Measurements from ENCODE around the gene MYO19.
"Not testable (repeated sequence)": the region's sequence is repeated elsewhere in the genome, so short reads cannot be mapped to it uniquely, and the experiment has no call there.

MYO19 gene

DNA sequence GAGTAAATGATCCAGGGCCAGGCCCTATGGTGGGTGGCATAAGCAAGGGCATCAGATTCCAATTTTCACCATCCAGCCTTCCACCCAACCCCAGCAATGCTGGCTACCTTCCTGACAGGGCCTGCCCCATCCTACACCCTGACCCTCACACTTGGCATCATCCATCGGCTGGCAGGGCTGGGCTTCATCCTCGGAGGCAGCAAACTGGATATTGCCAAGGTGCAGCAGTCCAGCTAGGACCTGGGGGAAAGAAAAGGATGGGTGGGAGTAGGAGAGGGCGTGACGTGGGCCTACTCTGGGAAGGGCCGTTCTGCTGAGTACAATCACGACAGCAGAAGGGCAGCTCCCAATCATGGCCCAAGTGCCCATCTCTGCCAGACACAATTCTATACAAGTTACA is 23.5 kb downstream of the MYO19 start:
- Histone ChIP-seq H3K4me1 (ENCODE audit: control insufficient read depth, low read length) (no peaks in the 10 kb centered on the region), H3K27me3 (ENCODE audit: control insufficient read depth, low read length) (no peaks in the 10 kb centered on the region), H3K79me2 (ENCODE audit: control insufficient read depth, low read length) (no peaks in the 10 kb centered on the region), H3K4me2 (ENCODE audit: low read length) (no peak overlapping the region), H3K9me2 (replicated peaks; ENCODE audit: control insufficient read depth, low read length) (no peaks in the 10 kb centered on the region), H4K20me1 (ENCODE audit: control insufficient read depth, insufficient read depth, low read depth, low read length) (no peaks in the 10 kb centered on the region), H3K36me3 (ENCODE audit: control insufficient read depth, low read length) (peaks cover 93% of the 10 kb centered on the region), H3K4me3 (ENCODE audit: low read length) (no peak overlapping the region), H3F3A (ENCODE audit: control insufficient read depth, insufficient read depth) (no peaks in the 10 kb centered on the region), H3K27ac (ENCODE audit: low read depth, low read length) (no peak overlapping the region), H3K9me3 (ENCODE audit: control insufficient read depth, insufficient read depth, low read length) (no peaks in the 10 kb centered on the region)
- TF ChIP-seq, protein P1, sequence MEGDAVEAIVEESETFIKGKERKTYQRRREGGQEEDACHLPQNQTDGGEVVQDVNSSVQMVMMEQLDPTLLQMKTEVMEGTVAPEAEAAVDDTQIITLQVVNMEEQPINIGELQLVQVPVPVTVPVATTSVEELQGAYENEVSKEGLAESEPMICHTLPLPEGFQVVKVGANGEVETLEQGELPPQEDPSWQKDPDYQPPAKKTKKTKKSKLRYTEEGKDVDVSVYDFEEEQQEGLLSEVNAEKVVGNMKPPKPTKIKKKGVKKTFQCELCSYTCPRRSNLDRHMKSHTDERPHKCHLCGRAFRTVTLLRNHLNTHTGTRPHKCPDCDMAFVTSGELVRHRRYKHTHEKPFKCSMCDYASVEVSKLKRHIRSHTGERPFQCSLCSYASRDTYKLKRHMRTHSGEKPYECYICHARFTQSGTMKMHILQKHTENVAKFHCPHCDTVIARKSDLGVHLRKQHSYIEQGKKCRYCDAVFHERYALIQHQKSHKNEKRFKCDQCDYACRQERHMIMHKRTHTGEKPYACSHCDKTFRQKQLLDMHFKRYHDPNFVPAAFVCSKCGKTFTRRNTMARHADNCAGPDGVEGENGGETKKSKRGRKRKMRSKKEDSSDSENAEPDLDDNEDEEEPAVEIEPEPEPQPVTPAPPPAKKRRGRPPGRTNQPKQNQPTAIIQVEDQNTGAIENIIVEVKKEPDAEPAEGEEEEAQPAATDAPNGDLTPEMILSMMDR (IDR thresholded peaks at IDR 0.05; ENCODE audit: low read depth, low read length, poor library complexity, severe bottlenecking), result no peak
- TF ChIP-seq EZH2phosphoT487 (IDR thresholded peaks at IDR 0.05; ENCODE audit: borderline replicate concordance, low read length), result no peak

DNA sequence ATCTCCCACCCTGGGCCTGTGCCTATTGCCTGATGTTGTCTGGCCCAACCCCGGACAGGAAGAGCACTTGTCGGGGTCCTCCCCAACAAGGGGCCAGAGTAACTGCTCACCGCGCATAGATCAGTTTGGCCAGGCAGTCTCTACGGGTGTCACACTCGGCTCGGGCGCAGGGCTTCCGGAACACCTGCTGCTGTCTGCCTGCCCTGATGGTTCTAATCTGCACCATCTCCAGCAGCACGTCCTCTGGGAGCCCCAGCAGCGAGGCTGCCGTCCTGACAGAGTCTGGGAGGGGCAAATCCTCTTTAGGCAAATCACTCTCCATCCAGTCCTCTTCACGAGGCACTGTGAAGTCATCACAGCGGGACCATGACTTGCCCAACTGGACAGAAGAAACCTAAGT is 24.0 kb downstream of the MYO19 start:
- H3K9me3 ChIP-seq (ENCODE audit: control insufficient read depth, insufficient read depth, low read length), result no peaks in the 10 kb centered on the region
- H3K27me3 ChIP-seq (ENCODE audit: control insufficient read depth, low read length), result no peaks in the 10 kb centered on the region
- H3K79me2 ChIP-seq (ENCODE audit: control insufficient read depth, low read length), result no peaks in the 10 kb centered on the region
- no peak for TF ChIP-seq EZH2phosphoT487 (IDR thresholded peaks at IDR 0.05; ENCODE audit: borderline replicate concordance, low read length)
- TF ChIP-seq, protein P1 (IDR thresholded peaks at IDR 0.05; ENCODE audit: low read depth, low read length, poor library complexity, severe bottlenecking), result no peak
- no peaks in the 10 kb centered on the region for H4K20me1 ChIP-seq (ENCODE audit: control insufficient read depth, insufficient read depth, low read depth, low read length)
- no peak overlapping the region for H3K4me2 ChIP-seq (ENCODE audit: low read length)
- no peak overlapping the region for H3K4me3 ChIP-seq (ENCODE audit: low read length)
- no peak overlapping the region for H3K27ac ChIP-seq (ENCODE audit: low read depth, low read length)
- no peaks in the 10 kb centered on the region for H3K4me1 ChIP-seq (ENCODE audit: control insufficient read depth, low read length)
- H3K36me3 ChIP-seq (ENCODE audit: control insufficient read depth, low read length), result peaks cover 95% of the 10 kb centered on the region
- no peaks in the 10 kb centered on the region for H3F3A ChIP-seq (ENCODE audit: control insufficient read depth, insufficient read depth)
- no peaks in the 10 kb centered on the region for H3K9me2 ChIP-seq (replicated peaks; ENCODE audit: control insufficient read depth, low read length)

DNA sequence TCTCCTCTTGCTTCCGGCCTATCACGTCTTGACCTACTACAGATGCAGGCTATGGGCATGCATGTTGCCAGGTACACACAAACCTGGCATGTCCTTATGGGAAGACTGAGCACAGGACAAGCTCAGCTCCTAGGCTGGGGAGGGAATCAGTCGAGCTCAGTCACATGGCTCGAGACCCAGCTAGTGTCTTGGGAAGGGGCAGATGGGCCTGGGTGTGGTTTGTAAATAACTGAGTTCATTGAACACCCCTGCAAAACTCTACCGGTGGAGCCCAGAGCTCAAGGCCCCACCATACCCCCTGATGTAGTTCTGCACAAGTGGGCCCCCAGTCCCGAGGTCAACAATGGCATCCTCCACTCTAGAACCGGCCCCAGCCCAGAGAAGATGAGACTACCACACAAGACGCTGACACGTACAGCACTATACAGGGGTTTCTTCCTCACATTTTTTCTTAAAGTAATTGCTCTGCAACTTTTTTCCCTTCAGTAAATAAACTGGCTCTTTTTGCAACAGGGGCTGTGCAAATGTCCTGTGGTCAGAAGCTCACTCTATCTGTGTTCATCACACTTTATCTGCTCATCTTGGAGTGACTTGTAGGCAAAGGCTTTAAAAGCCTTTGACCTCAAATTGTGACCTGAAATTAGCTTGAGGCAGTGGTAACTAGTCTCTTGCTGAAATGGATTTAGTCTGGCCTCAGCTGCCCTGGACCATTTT is 25.2 kb downstream of the MYO19 start:
- no peak overlapping the region for H3K4me3 ChIP-seq (ENCODE audit: low read length)
- TF ChIP-seq, protein P1 (IDR thresholded peaks at IDR 0.05; ENCODE audit: low read depth, low read length, poor library complexity, severe bottlenecking), result no peak
- TF ChIP-seq EZH2phosphoT487 (IDR thresholded peaks at IDR 0.05; ENCODE audit: borderline replicate concordance, low read length), result no peak
- no peaks in the 10 kb centered on the region for H3F3A ChIP-seq (ENCODE audit: control insufficient read depth, insufficient read depth)
- no peaks in the 10 kb centered on the region for H3K9me3 ChIP-seq (ENCODE audit: control insufficient read depth, insufficient read depth, low read length)
- no peaks in the 10 kb centered on the region for H3K9me2 ChIP-seq (replicated peaks; ENCODE audit: control insufficient read depth, low read length)
- H3K36me3 ChIP-seq (ENCODE audit: control insufficient read depth, low read length), result peaks cover 92% of the 10 kb centered on the region
- H3K27ac ChIP-seq (ENCODE audit: low read depth, low read length), result no peak overlapping the region
- no peaks in the 10 kb centered on the region for H3K79me2 ChIP-seq (ENCODE audit: control insufficient read depth, low read length)
- H3K4me1 ChIP-seq (ENCODE audit: control insufficient read depth, low read length), result no peaks in the 10 kb centered on the region
- no peak overlapping the region for H3K4me2 ChIP-seq (ENCODE audit: low read length)
- no peaks in the 10 kb centered on the region for H3K27me3 ChIP-seq (ENCODE audit: control insufficient read depth, low read length)
- H4K20me1 ChIP-seq (ENCODE audit: control insufficient read depth, insufficient read depth, low read depth, low read length), result no peaks in the 10 kb centered on the region

DNA sequence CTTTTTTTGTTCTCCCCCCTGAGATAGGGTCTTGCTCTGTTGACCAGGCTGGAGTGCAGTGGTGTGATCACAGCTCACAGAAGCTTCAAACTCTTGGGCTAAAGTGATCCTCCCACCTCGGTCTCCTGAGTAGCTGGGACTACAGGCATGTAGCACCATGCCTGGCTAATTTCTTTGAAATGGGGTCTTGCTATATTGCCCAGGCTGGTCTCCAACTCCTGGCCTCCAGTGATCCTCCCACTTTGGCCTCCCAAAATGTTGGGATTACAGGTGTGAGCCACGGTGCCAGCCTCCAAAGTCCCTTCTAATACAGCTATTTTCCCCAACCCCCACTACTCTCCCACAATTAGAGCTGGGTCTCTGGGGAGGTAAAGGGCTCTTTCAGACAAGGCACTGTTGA is 26.2 kb downstream of the MYO19 start:
- not testable (repeated sequence) for H3K4me2 ChIP-seq (ENCODE audit: low read length); H3K27ac ChIP-seq (ENCODE audit: low read depth, low read length); H3F3A ChIP-seq (ENCODE audit: control insufficient read depth, insufficient read depth); H4K20me1 ChIP-seq (ENCODE audit: control insufficient read depth, insufficient read depth, low read depth, low read length); H3K27me3 ChIP-seq (ENCODE audit: control insufficient read depth, low read length); H3K9me2 ChIP-seq (replicated peaks; ENCODE audit: control insufficient read depth, low read length); H3K79me2 ChIP-seq (ENCODE audit: control insufficient read depth, low read length); H3K9me3 ChIP-seq (ENCODE audit: control insufficient read depth, insufficient read depth, low read length); H3K4me1 ChIP-seq (ENCODE audit: control insufficient read depth, low read length); H3K4me3 ChIP-seq (ENCODE audit: low read length)
- peaks cover 92% of the 10 kb centered on the region for H3K36me3 ChIP-seq (ENCODE audit: control insufficient read depth, low read length)
